ENCODE measurements around the gene BRD3OS. TPM values are rescaled to one million over a fixed set of nuclear protein-coding genes. Genes with fewer than 3 reads are reported as not detected.

The BRD3OS gene, protein sequence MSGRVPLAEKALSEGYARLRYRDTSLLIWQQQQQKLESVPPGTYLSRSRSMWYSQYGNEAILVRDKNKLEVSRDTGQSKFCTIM
- polyA plus RNA-seq = 15.8 and 19.4 TPM in 2 replicates

GRCh38 chr9:134024828-134025605 is at the start of gene BRD3OS:
Gene BRD3OS, plus strand, starts transcription at chr9:134025481. Its CDS starts 1,267 bp downstream, at chr9:134026748.

GRCh38 chr9:133991964-133992779 is 33.1 kb upstream of the BRD3OS start, which contains the start of gene VAV2:
Gene VAV2, minus strand, starts transcription at chr9:133992324. Its CDS starts 46 bp downstream, at chr9:133992278.

GRCh38 chr9:134067904-134068743 is 42.8 kb downstream of the BRD3OS start, which contains the start of gene BRD3:
Gene BRD3, minus strand, starts transcription at chr9:134068026. Its CDS starts 14,549 bp downstream, at chr9:134053477.

Other genes starting within 250 kb of the BRD3OS start
- gene VAV2, start 33.2 kb upstream of the BRD3OS start, polyA plus RNA-seq = 0.12 and 0.39 TPM in 2 replicates
- 0.55 and 1.7 TPM in 2 replicates for gene BRD3, start 42.5 kb downstream of the BRD3OS start, polyA plus RNA-seq
- gene WDR5, start 110.6 kb downstream of the BRD3OS start, polyA plus RNA-seq = 1.7 TPM in 2 replicates
- not detected in 2 replicates for gene RNU6ATAC, start 139.1 kb downstream of the BRD3OS start, polyA plus RNA-seq